ENCODE results near the gene ATP13A4.

DNA sequence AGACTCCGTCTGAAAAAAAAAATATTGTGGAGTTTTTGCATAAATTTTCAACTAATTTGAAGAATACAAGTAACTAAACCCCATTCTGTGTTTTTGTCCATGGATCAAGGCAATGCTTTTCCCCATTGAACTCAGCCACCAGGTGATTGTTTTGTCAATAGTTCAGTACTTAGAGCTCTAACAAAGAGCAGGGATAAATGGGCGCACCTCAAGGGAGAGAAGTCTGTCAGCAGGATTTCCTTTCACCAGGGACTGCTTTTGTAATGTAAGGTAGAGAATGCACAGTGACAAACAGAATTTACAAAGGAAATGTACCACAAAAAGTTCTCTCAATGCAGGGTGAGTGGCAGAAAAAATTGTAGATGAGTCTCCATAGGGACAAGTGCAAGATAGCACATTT, 165.4 kb downstream of the ATP13A4 start:
- TF ChIP-seq, protein P1, sequence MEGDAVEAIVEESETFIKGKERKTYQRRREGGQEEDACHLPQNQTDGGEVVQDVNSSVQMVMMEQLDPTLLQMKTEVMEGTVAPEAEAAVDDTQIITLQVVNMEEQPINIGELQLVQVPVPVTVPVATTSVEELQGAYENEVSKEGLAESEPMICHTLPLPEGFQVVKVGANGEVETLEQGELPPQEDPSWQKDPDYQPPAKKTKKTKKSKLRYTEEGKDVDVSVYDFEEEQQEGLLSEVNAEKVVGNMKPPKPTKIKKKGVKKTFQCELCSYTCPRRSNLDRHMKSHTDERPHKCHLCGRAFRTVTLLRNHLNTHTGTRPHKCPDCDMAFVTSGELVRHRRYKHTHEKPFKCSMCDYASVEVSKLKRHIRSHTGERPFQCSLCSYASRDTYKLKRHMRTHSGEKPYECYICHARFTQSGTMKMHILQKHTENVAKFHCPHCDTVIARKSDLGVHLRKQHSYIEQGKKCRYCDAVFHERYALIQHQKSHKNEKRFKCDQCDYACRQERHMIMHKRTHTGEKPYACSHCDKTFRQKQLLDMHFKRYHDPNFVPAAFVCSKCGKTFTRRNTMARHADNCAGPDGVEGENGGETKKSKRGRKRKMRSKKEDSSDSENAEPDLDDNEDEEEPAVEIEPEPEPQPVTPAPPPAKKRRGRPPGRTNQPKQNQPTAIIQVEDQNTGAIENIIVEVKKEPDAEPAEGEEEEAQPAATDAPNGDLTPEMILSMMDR (IDR thresholded peaks at IDR 0.05; ENCODE audit: low read depth, low read length) = no peak
- TF ChIP-seq EZH2phosphoT487 (IDR thresholded peaks at IDR 0.05; ENCODE audit: low read depth) = no peak

All from OCI-LY3 (cell line).